Breast epithelium (tissue), 4 donors: ENCODE results near the gene MAP6. TPM values are rescaled to one million over a fixed set of nuclear protein-coding genes. Genes with fewer than 3 reads are reported as not detected.

Experiments
- DNase-seq, 2 donors: peaks; one replicate each; pipeline ENCODE4 v3.0.0-alpha.2; 2019; ENCODE audit warnings: low spot score in 2 of 2
- H3K27ac ChIP-seq, 2 donors: fragments of 200-600 bp; sonication (generic) in 1 of 2; one replicate each; pipeline ENCODE4 v1.5.1; 2016 to 2019; ENCODE audit warnings: mild to moderate bottlenecking in 1 of 2
- H3K27me3 ChIP-seq, 2 donors: fragments of 200-600 bp; sonication (generic) in 1 of 2; one replicate each; pipeline versions ENCODE4 v1.5.1 to v1.6.0; 2017 to 2019; ENCODE audit warnings: control low read depth in 1 of 2, mild to moderate bottlenecking in 1 of 2
- H3K36me3 ChIP-seq: fragments of 200-600 bp; one replicate; pipeline ENCODE4 v1.5.1; 2019
- H3K4me1 ChIP-seq, 2 donors: fragments of 200-600 bp; sonication (generic); one replicate each; pipeline ENCODE4 v1.5.1; 2016 to 2019; ENCODE audit warnings: control low read depth in 1 of 2
- H3K4me3 ChIP-seq, 3 donors: fragments of 200-600 bp; sonication (generic); 1 replicate in 2 of 3; 2 replicates in 1 of 3; pipeline ENCODE4 v1.5.1; 2016 to 2019; ENCODE audit warnings: mild to moderate bottlenecking in 3 of 3, moderate library complexity in 2 of 3
- H3K9me3 ChIP-seq, 2 donors: fragments of 200-600 bp; sonication (generic) in 1 of 2; one replicate each; pipeline ENCODE4 v1.5.1; 2016 to 2019; ENCODE audit warnings: control low read depth in 1 of 2
- CTCF ChIP-seq, 3 donors: fragments of 450-650 bp; IDR thresholded peaks; one replicate each; pipeline ENCODE4 v1.5.1; 2016 to 2017; ENCODE audit warnings: antibody characterized with exemption in 3 of 3, mild to moderate bottlenecking in 3 of 3, moderate library complexity in 3 of 3
- POLR2A ChIP-seq: fragments of 450-650 bp; IDR thresholded peaks from one replicate; pipeline ENCODE4 v1.6.1; 2016; ENCODE audit warnings: antibody characterized with exemption, mild to moderate bottlenecking, moderate library complexity
- POLR2AphosphoS5 ChIP-seq, 3 donors: sonication (generic); formaldehyde crosslinking; IDR thresholded peaks; one replicate each; pipeline ENCODE4 v1.6.1; 2017; ENCODE audit warnings: antibody characterized with exemption in 3 of 3
- intact Hi-C: fragments of 100-400 bp; cut with DNase I; formaldehyde crosslinking; loops from one replicate; pipeline ENCODE4 v1.15.1; 2023; ENCODE audit warnings: low total_unique reads
- total RNA-seq, 3 donors: library from RNA; depleted of rRNA; stranded (reverse); fragments of >200 nt; gene quantifications; one replicate each; pipeline ENCODE4 v1.1.0, GENCODE V29; 2016

Gene MAP6
- total RNA-seq, 3 donors from 2014 or later, result 1.6 to 5.0 (median 2.6) TPM

GRCh38 chr11:75537740-75538139 is 131.1 kb downstream of the MAP6 start:
- Histone ChIP-seq H3K4me1 (no peaks in the 10 kb centered on the region), H3K27ac (no peak overlapping the region)
- intact Hi-C loops, result no loop called here

More at GRCh38 chr11:75537740-75538139, 131.1 kb downstream of the MAP6 start:
- no peak for TF ChIP-seq CTCF (IDR thresholded peaks at IDR 0.05)
- no peak for TF ChIP-seq POLR2AphosphoS5 (IDR thresholded peaks at IDR 0.05)
- no peak for TF ChIP-seq POLR2A
- Histone ChIP-seq H3K9me3 (no peaks in the 10 kb centered on the region), H3K4me3 (no peak overlapping the region), H3K27me3 (no peaks in the 10 kb centered on the region), H3K36me3 (no peaks in the 10 kb centered on the region)
- no peak for DNase-seq

Other genes with a start within 250 kb of the MAP6 start
- gene KLHL35, start 235.8 kb downstream of the MAP6 start, total RNA-seq, result 1 to 10 TPM; 1.6 to 2.7 (median 2.6) TPM
- gene GDPD5, start 143.1 kb downstream of the MAP6 start, total RNA-seq, result 10 to 100 TPM; 10.5 to 25.9 (median 14.8) TPM
- 100 to 1,000 TPM; 168 to 264 (median 259) TPM for gene SERPINH1, start 106.8 kb downstream of the MAP6 start, total RNA-seq
- gene MOGAT2, start 48.8 kb upstream of the MAP6 start, total RNA-seq, result 1 to 10 TPM in 2 of 3 donors, under 1 TPM in 1; 0.32 to 7.3 (median 1.3) TPM
- gene DGAT2, start 99.7 kb upstream of the MAP6 start, total RNA-seq, result 100 to 1,000 TPM in 1 of 3 donors, 10 to 100 TPM in 2; 26.2 to 134 (median 36.1) TPM
- 10 to 100 TPM; 43.3 to 73.0 (median 48.9) TPM for gene UVRAG, start 146.2 kb upstream of the MAP6 start, total RNA-seq